HCT116 (cell line): ENCODE data around the gene RAB6C. TPM values are rescaled to one million over a fixed set of nuclear protein-coding genes. Genes with fewer than 3 reads are reported as not detected.

Experiments used
- ATAC-seq: fragments of 200-7000 bp; cut with Tn5 transposase; 2 replicates; pipeline ENCODE4 v1.9.1; 2020; ENCODE audit warnings: mild to moderate bottlenecking, moderate library complexity
- BruUV-seq: library from RNA; stranded (reverse); fragments of 400-500 nt; replicated peaks from 2 replicates; lab custom pipeline; 2021; lab: Mats Ljungman, UMichigan
- CTCF ChIA-PET: fragments of 300-600 bp; sonication (Branson Sonifier 250); formaldehyde crosslinking; loops from one replicate; lab custom pipeline; 2021; ENCODE audit warnings: antibody characterized with exemption; lab: Charles Lee
- POLR2A ChIA-PET: fragments of 300-600, 350-600 bp; sonication (Branson Sonifier 250); formaldehyde crosslinking; loops from one replicate; lab custom pipeline; 2021; ENCODE audit warnings: antibody characterized with exemption; lab: Charles Lee
- RAD21 ChIA-PET, 2 experiments: fragments of 300-600 bp; sonication (Branson Sonifier 250); formaldehyde crosslinking; loops; one replicate each; lab custom pipeline; 2023; ENCODE audit warnings: low total read pairs in 2 of 2; ENCODE audit not compliant: uncharacterized antibody in 2 of 2, unreplicated experiment in 2 of 2, low non-redundant PET in 1 of 2; lab: Charles Lee
- DNase-seq: peaks from one replicate; pipeline ENCODE4 v3.0.0-alpha.2; 2010; ENCODE audit warnings: low read depth, low spot score
- H2AFZ ChIP-seq: fragments of 200-600 bp; shearing (Covaris generic), sonication (generic); 2 replicates; pipeline ENCODE4 v1.6.1; 2017; ENCODE audit warnings: low read depth, mixed run types, mixed read lengths, antibody characterized with exemption, low read length; ENCODE audit not compliant: poor library complexity, severe bottlenecking
- H3K27ac ChIP-seq: 2 replicates; pipeline ENCODE4 v1.5.1; 2012; ENCODE audit warnings: low read depth, low read length
- H3K27me3 ChIP-seq: fragments of 200-600 bp; sonication (generic); 2 replicates; pipeline ENCODE4 v1.6.1; 2016; ENCODE audit warnings: mixed run types, low read length, mixed read lengths; ENCODE audit not compliant: insufficient read depth
- H3K36me3 ChIP-seq, 2 experiments: fragments of 200-500 bp in 1 of 2; fragments of 200-600 bp in 1 of 2; sonication (Bioruptor generic) in 1 of 2; sonication (generic) in 1 of 2; 2 replicates each; pipeline versions ENCODE4 v1.5.1 to v1.6.1; 2014 to 2016; ENCODE audit warnings: low read length in 2 of 2, inconsistent platforms in 1 of 2, mixed read lengths in 1 of 2, mixed run types in 1 of 2; ENCODE audit not compliant: insufficient read depth in 2 of 2, control insufficient read depth in 1 of 2
- H3K4me1 ChIP-seq, 2 experiments: fragments of 200-600 bp in 1 of 2; sonication (generic) in 1 of 2; 2 replicates each; pipeline versions ENCODE4 v1.5.1 to v1.6.1; 2012 to 2017; ENCODE audit warnings: low read length in 2 of 2, inconsistent platforms in 1 of 2, mild to moderate bottlenecking in 1 of 2, mixed read lengths in 1 of 2, mixed run types in 1 of 2, moderate library complexity in 1 of 2; ENCODE audit not compliant: insufficient read depth in 2 of 2, control insufficient read depth in 1 of 2
- H3K4me2 ChIP-seq: fragments of 200-600 bp; sonication (generic); 2 replicates; pipeline ENCODE4 v1.6.1; 2017; ENCODE audit warnings: mixed run types, low read length, mixed read lengths
- H3K4me3 ChIP-seq, 2 experiments: fragments of 200-600 bp in 1 of 2; sonication (generic) in 1 of 2; replicated peaks in 1 of 2; 2 replicates each; pipeline ENCODE4 v1.5.1; 2011 to 2016; ENCODE audit warnings: low read length in 2 of 2, control low read depth in 1 of 2, low read depth in 1 of 2, mild to moderate bottlenecking in 1 of 2, mixed read lengths in 1 of 2, mixed run types in 1 of 2
- H3K79me2 ChIP-seq: fragments of 200-600 bp; sonication (generic); 2 replicates; pipeline ENCODE4 v1.6.1; 2017; ENCODE audit warnings: mild to moderate bottlenecking, mixed run types, low read length, moderate library complexity, mixed read lengths; ENCODE audit not compliant: insufficient read depth
- H3K9ac ChIP-seq: fragments of 200-600 bp; sonication (generic); 2 replicates; pipeline ENCODE4 v1.6.1; 2016; ENCODE audit warnings: low read length, mixed read lengths
- H3K9me2 ChIP-seq: fragments of 200-600 bp; sonication (generic), shearing (Covaris generic); 2 replicates; pipeline ENCODE4 v1.6.1; 2017; ENCODE audit warnings: mixed run types, mild to moderate bottlenecking, moderate library complexity; ENCODE audit not compliant: insufficient read depth
- H3K9me3 ChIP-seq, 2 experiments: fragments of 200-500 bp in 1 of 2; fragments of 200-600 bp in 1 of 2; sonication (Bioruptor generic) in 1 of 2; sonication (generic) in 1 of 2; 2 replicates each; pipeline ENCODE4 v1.6.1; 2014 to 2017; ENCODE audit warnings: low read length in 2 of 2, mixed read lengths in 2 of 2, inconsistent platforms in 1 of 2, low read depth in 1 of 2, mild to moderate bottlenecking in 1 of 2, mixed run types in 1 of 2, moderate library complexity in 1 of 2; ENCODE audit not compliant: control insufficient read depth in 1 of 2, insufficient read depth in 1 of 2
- H4K20me1 ChIP-seq: fragments of 200-600 bp; sonication (generic), shearing (Covaris generic); 2 replicates; pipeline ENCODE4 v1.6.1; 2017; ENCODE audit warnings: mixed run types, mild to moderate bottlenecking, moderate library complexity; ENCODE audit not compliant: insufficient read depth
- ATF3 ChIP-seq: IDR thresholded peaks from 2 replicates; pipeline ENCODE4 v1.6.1; 2012
- CEBPB ChIP-seq: IDR thresholded peaks from 2 replicates; pipeline ENCODE4 v1.6.1; 2012; ENCODE audit warnings: low read depth
- CTCF ChIP-seq, 3 experiments: fragments of 200-600 bp in 1 of 3; sonication (generic) in 1 of 3; IDR thresholded peaks in 2 of 3; conservative IDR thresholded peaks in 1 of 3; 2 replicates each; pipeline ENCODE4 v1.5.1; 2012 to 2017; ENCODE audit warnings: low read depth in 2 of 3, low read length in 2 of 3, antibody characterized with exemption in 1 of 3, borderline replicate concordance in 1 of 3, control low read depth in 1 of 3, mild to moderate bottlenecking in 1 of 3, mixed read lengths in 1 of 3, mixed run types in 1 of 3, moderate library complexity in 1 of 3; ENCODE audit not compliant: insufficient read depth in 1 of 3
- EGR1 ChIP-seq: IDR thresholded peaks from 2 replicates; pipeline ENCODE4 v1.6.1; 2012; ENCODE audit warnings: low read depth
- ELF1 ChIP-seq: IDR thresholded peaks from 2 replicates; pipeline ENCODE4 v1.6.1; 2012; ENCODE audit warnings: low read depth, borderline replicate concordance
- EZH2 ChIP-seq: fragments of 200-600 bp; sonication (generic); IDR thresholded peaks from 2 replicates; pipeline ENCODE4 v1.6.1; 2017; ENCODE audit warnings: antibody characterized with exemption, mixed run types
- EZH2phosphoT487 ChIP-seq: fragments of 200-600 bp; IDR thresholded peaks from 2 replicates; pipeline ENCODE4 v1.6.1; 2018; ENCODE audit warnings: antibody characterized with exemption, borderline replicate concordance
- MAX ChIP-seq: IDR thresholded peaks from 2 replicates; pipeline ENCODE4 v1.6.1; 2012
- POLR2A ChIP-seq: IDR thresholded peaks from 2 replicates; pipeline ENCODE4 v1.7.0; 2011; ENCODE audit warnings: borderline replicate concordance; ENCODE audit not compliant: insufficient read depth, insufficient read length; ENCODE audit errors: extremely low read depth
- RAD21 ChIP-seq: IDR thresholded peaks from 2 replicates; pipeline ENCODE4 v1.6.1; 2012; ENCODE audit warnings: low read depth, mild to moderate bottlenecking
- REST ChIP-seq: IDR thresholded peaks from 2 replicates; pipeline ENCODE4 v1.6.1; 2012; ENCODE audit warnings: low read depth
- SIN3A ChIP-seq: IDR thresholded peaks from 2 replicates; pipeline ENCODE4 v1.6.1; 2012; ENCODE audit warnings: low read depth
- SP1 ChIP-seq: IDR thresholded peaks from 2 replicates; pipeline ENCODE4 v1.6.1; 2012; ENCODE audit warnings: low read depth
- SRF ChIP-seq: IDR thresholded peaks from 2 replicates; pipeline ENCODE4 v1.6.1; 2012; ENCODE audit warnings: low read depth
- TCF7L2 ChIP-seq: IDR thresholded peaks from 2 replicates; pipeline ENCODE4 v1.7.0; 2011; ENCODE audit warnings: borderline replicate concordance, inconsistent platforms; ENCODE audit not compliant: insufficient read depth, insufficient read length; ENCODE audit errors: extremely low read depth
- YY1 ChIP-seq: IDR thresholded peaks from 2 replicates; pipeline ENCODE4 v1.6.1; 2011; ENCODE audit warnings: low read length, low read depth, moderate library complexity, mild to moderate bottlenecking; ENCODE audit not compliant: insufficient replicate concordance; ENCODE audit errors: extremely low read depth
- ZBTB33 ChIP-seq: IDR thresholded peaks from 2 replicates; pipeline ENCODE4 v1.6.1; 2011; ENCODE audit warnings: mild to moderate bottlenecking, low read length, moderate library complexity; ENCODE audit not compliant: insufficient replicate concordance; ENCODE audit errors: extremely low read depth
- ZNF274 ChIP-seq: fragments of 200-500 bp; sonication (Bioruptor generic); IDR thresholded peaks from 2 replicates; pipeline ENCODE4 v1.6.1; 2014; ENCODE audit warnings: mild to moderate bottlenecking, low read depth, low read length, inconsistent platforms
- intact Hi-C: fragments of 100-400 bp; cut with micrococcal nuclease; formaldehyde crosslinking; loops from 2 replicates; pipeline ENCODE4 v1.10.0; 2022
- total RNA-seq: library from RNA; stranded (reverse); gene quantifications from one replicate; pipeline ENCODE4 v1.2.1, GENCODE V29; 2021; ENCODE audit not compliant: unreplicated experiment

Gene RAB6C
- total RNA-seq, 1 experiment from 2014 or later, result not detected

- H3K36me3 ChIP-seq, result no peaks in the 10 kb centered on the region
- H3K4me1 ChIP-seq, result no peaks in the 10 kb centered on the region
- no peaks in the 10 kb centered on the region for H3K9me3 ChIP-seq
- peaks cover 5% of the 10 kb centered on the region; the same call in 1 of the 2 replicates for H3K27me3 ChIP-seq
- ATAC-seq, result no peak
- no peak overlapping the region for H3K27ac ChIP-seq
- BruUV-seq, result no TSS peak
- H4K20me1 ChIP-seq, result no peaks in the 10 kb centered on the region
- CTCF ChIA-PET, result interaction anchor here (1.1 kb wide), 1 partner anchor 396 kb away, joined by 3 read pairs; no protein-coding TSS in a partner anchor
- RAD21 ChIA-PET, result no interaction called here
- no peak for TF ChIP-seq CTCF (IDR thresholded peaks at IDR 0.05 in 2 of 3, conservative IDR thresholded peaks at IDR 0.05 in 1 of 3; ENCODE audit: borderline replicate concordance in 1 of 3, insufficient read depth in 1 of 3, low read depth in 2 of 3, low read length in 2 of 3)
- TF ChIP-seq SIN3A, result no peak
- no peak for TF ChIP-seq ATF3
- no peak for TF ChIP-seq RAD21
- TF ChIP-seq REST, result no peak
- no peak for TF ChIP-seq SP1
- TF ChIP-seq YY1, result no peak
- TF ChIP-seq ZBTB33, result no peak
- TF ChIP-seq SRF, result no peak
- no peak for TF ChIP-seq EZH2
- no peak for TF ChIP-seq EGR1
- TF ChIP-seq CEBPB, result no peak
- no peak for TF ChIP-seq TCF7L2
- TF ChIP-seq ZNF274, result no peak
- TF ChIP-seq ELF1, result no peak
- TF ChIP-seq EZH2phosphoT487, result no peak
- no peak for TF ChIP-seq POLR2A
- no peak for TF ChIP-seq MAX
- H3K4me3 ChIP-seq, result no peak overlapping the region
- H3K9ac ChIP-seq, result no peak overlapping the region
- no peak overlapping the region for H3K4me2 ChIP-seq
- no peak for DNase-seq
- H3K9me2 ChIP-seq, result no peaks in the 10 kb centered on the region
- no peak overlapping the region for H2AFZ ChIP-seq
- H3K79me2 ChIP-seq, result no peaks in the 10 kb centered on the region
- POLR2A ChIA-PET, result no interaction called here
- intact Hi-C loops, result no loop called here
Measured at GRCh38 chr2:129936334-129936934, 43.0 kb upstream of the RAB6C start.
